Stimulated activated memory B cell treated with anti-CD40 and anti-IgM and Interleukin-4, amounts not matched to agents 10 μg/mL and 1 μg/mL and 100 μg/mL, for 72 hours (primary cell): ENCODE results near the gene CAMK1.

Experiments used
- ATAC-seq: fragments of 150-1000 bp; cut with Tn5 transposase; 2 replicates; pipeline ENCODE4 v1.10.0; 2021
- H3K27ac Mint-ChIP-seq: one replicate; pipeline ENCODE4 v1.8.0; 2022; ENCODE audit warnings: mild to moderate bottlenecking, mixed read lengths
- H3K27me3 Mint-ChIP-seq: one replicate; pipeline ENCODE4 v1.8.0; 2022; ENCODE audit warnings: mixed read lengths
- H3K36me3 Mint-ChIP-seq: one replicate; pipeline ENCODE4 v1.8.0; 2022; ENCODE audit warnings: mixed read lengths
- H3K4me1 Mint-ChIP-seq: one replicate; pipeline ENCODE4 v1.8.0; 2022; ENCODE audit warnings: mixed read lengths
- H3K4me3 Mint-ChIP-seq: one replicate; pipeline ENCODE4 v1.8.0; 2022; ENCODE audit warnings: mild to moderate bottlenecking, moderate library complexity, mixed read lengths
- H3K9me3 Mint-ChIP-seq: one replicate; pipeline ENCODE4 v1.8.0; 2022; ENCODE audit warnings: mixed read lengths

CAMK1 gene

DNA sequence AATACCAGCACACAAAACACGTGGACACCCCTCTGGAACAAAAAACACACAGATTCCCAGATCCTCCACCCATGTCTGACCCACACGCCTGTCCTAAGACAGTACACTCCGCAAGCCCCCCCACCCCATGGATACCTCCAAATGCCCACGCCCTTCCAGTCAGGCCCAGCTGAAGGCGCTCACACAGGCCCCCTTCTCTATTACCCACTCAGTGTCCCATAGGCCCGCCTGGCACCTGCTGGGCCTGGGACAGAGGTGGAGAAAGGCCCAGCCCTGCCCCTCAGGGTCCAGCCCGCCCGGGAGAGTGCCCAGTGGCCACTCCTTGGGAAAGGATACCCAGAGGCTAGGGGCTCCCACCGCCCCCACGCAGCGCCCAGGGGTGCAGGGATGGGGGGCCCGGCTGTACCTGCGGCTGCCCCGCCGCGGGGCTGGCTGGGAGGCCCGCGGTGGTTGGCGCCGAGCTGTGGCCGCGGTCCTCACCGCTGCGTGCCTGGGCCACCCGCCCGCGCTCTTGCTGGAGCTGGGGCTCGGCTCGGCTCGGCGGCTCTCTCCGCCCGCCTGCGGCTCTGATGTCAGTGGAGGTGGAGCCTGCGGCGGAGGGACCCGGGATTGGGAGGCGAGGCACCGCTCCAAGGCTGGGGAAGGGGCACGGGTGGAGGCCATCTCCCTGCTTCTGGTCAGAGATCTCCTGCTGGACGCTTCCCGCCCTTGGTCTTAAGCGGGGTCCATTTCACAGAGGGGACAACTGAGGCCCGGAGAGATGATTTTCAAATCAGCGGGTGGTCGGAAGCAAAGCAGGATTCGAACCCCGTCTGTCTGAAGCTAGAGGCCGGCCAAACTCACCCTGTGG is at the start of gene CAMK1:
Gene CAMK1 (minus strand): TSS at position 522 of the 850 bp plus-strand sequence. CDS start 2,198 bp downstream, outside the sequence.
- Mint-ChIP-seq H3K36me3 (peaks cover 5% of the 10 kb centered on the region), H3K4me1 (peaks cover 33% of the 10 kb centered on the region), H3K4me3 (peak within 1 kb of the TSS; percentile 55), H3K27ac (peak within 1 kb of the TSS; percentile 3), H3K9me3 (no peaks in the 10 kb centered on the region), H3K27me3 (peaks cover 20% of the 10 kb centered on the region)
- peak; percentile 85 for ATAC-seq

DNA sequence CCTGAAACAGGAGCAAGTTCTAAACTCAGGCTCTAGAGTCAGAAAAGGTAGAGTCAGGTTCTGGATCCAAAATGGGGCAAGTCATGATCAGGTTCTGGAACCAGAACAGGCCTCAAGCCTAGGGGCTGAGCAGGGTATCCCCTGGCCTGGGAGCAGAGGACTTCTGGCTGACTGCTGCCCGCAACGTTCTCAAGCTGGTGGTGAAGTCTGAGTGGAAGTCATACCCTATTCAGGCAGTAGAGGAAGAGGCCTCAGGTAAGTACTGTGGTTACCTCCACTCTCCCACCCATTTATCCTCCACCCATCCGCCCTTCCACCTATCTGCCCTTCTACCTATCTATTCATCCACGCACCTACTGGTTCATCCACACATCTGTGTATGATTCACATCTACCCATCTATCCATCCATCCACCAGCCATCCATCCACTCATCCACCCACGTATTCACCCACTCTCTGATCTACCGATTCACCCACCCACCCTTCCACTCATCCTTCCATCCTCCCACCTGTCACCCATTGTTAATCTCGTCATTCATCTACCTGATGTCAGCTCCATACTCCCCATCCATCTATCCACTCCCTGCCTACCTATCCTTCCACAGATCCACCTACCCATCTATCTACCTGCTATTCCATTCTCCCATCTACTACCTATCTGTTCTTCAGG is 49.1 kb upstream of the CAMK1 start:
- no peak overlapping the region for H3K27ac Mint-ChIP-seq
- H3K27me3 Mint-ChIP-seq: no peaks in the 10 kb centered on the region
- no peak for ATAC-seq
- no peaks in the 10 kb centered on the region for H3K4me1 Mint-ChIP-seq
- peaks cover 29% of the 10 kb centered on the region for H3K36me3 Mint-ChIP-seq
- H3K9me3 Mint-ChIP-seq: no peaks in the 10 kb centered on the region
- H3K4me3 Mint-ChIP-seq: no peak overlapping the region

DNA sequence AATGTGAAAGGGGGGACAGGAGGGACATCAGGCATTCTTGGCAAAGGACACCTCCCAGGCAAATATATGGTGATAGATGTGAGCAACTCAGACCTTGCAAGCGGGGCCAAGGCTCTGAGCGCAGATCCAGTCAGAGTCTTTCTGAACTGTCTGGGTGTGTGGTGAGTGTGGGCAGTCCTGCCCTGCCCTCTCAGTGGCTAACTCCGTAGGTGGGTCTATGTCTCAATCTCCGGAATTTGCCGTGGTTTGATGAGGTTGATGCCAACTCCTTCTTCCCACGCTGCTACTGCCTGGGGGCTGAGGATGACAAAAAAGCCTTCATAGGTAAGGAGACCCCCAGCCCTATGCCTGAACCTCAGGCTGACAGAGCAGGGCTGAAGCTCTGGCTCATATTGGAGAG is 47.7 kb upstream of the CAMK1 start:
- Mint-ChIP-seq H3K9me3 (no peaks in the 10 kb centered on the region), H3K4me3 (no peak overlapping the region), H3K27me3 (no peaks in the 10 kb centered on the region), H3K4me1 (no peaks in the 10 kb centered on the region), H3K27ac (no peak overlapping the region), H3K36me3 (peaks cover 35% of the 10 kb centered on the region)
- ATAC-seq: no peak

DNA sequence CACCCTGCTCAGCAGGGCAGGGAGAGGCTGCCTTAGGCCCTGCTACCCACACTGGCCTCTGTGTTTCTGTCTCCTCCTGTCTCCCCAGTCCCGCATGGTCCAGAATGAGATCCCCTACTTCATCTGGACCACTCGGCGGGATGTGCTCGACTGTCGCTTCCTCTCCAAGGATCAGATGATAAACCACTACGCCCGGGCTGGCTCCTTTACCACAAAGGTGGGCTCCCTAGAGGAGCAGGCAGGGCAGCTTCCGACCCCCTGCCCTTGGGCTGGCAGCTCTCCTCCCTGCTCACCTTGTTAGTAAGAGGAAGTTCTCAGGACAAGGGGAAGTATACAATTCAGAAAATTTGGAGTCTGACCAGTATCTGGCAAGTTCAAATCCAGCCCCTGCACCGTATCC is 46.2 kb upstream of the CAMK1 start:
- Mint-ChIP-seq H3K36me3 (peaks cover 40% of the 10 kb centered on the region), H3K27ac (peak overlapping the region; percentile 4), H3K9me3 (no peaks in the 10 kb centered on the region), H3K27me3 (no peaks in the 10 kb centered on the region), H3K4me1 (peaks cover 5% of the 10 kb centered on the region), H3K4me3 (no peak overlapping the region)
- ATAC-seq: no peak

DNA sequence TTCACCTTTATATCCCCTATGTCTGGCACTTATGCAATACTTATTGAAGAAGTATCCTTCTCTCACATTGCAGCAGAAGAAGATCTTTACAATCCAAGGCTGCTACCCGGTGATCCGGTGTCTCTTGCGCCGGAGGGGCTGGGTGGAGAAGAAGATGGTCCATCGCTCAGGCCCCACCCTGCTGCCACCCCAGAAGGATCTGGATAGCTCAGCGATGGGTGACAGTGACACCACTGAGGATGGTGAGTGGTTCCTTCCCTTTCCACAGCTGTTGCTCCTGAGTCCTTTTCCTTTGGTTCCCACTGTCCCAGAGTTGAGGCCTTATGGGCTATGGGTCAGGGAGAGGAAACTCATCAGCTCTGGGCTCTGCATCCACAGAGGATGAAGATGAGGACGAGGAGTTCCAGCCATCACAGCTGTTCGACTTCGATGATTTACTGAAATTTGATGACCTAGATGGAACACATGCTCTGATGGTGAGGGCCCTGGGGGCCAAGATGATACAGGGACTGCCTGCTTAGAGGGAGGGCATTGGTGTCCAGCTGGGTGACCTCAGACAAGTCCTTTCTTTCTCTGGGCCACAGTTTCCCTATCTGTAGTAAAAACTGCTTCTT is 43.2 kb upstream of the CAMK1 start:
- Mint-ChIP-seq H3K4me3 (no peak overlapping the region), H3K4me1 (peaks cover 28% of the 10 kb centered on the region), H3K9me3 (no peaks in the 10 kb centered on the region), H3K27me3 (no peaks in the 10 kb centered on the region), H3K27ac (no peak overlapping the region), H3K36me3 (peaks cover 31% of the 10 kb centered on the region)
- no peak for ATAC-seq

DNA sequence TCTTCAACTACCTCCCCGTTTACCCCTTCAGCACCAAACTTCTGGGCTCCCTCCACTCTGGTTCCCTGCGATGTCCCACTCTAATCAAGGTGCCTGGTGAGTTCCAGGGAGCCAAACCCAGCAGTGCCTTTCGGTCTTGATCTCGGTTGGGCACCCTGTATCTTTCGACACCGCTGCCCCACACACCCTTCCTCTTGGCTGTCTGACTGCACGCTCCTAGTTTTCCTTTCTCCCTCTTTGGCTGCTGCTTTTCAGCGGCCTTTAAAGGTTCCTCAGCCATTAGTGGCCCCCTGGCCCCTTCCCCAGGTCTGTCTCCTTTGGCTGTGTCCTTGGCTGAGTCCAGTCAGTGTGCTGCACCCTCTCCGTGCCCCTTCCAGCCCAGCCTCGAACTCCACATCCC is 41.1 kb upstream of the CAMK1 start:
- no peaks in the 10 kb centered on the region for H3K9me3 Mint-ChIP-seq
- ATAC-seq: no peak
- H3K4me1 Mint-ChIP-seq: peaks cover 47% of the 10 kb centered on the region
- H3K36me3 Mint-ChIP-seq: peaks cover 41% of the 10 kb centered on the region
- H3K27me3 Mint-ChIP-seq: no peaks in the 10 kb centered on the region
- peak overlapping the region; percentile 94 for H3K27ac Mint-ChIP-seq
- H3K4me3 Mint-ChIP-seq: peak overlapping the region; percentile 90

DNA sequence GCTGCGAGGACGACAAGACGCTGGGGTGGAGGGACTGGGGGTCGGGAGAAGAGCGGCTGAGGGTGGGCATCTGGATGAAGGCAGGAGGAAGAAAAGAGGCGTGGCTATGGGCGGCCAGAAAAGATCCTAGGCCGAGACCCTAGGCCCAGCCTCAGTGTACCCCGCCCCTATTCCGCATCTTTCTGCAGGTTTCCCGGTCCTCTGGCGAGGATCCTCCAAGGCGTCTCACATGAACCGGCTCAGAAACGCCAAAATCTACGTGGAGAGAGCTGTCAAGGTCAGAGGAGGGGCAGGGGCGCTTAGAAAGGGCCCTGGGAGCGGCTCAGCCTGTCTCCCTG is 40.7 kb upstream of the CAMK1 start:
- no peaks in the 10 kb centered on the region for H3K27me3 Mint-ChIP-seq
- no peaks in the 10 kb centered on the region for H3K9me3 Mint-ChIP-seq
- no peak for ATAC-seq
- H3K4me3 Mint-ChIP-seq: peak overlapping the region; percentile 90
- H3K4me1 Mint-ChIP-seq: peaks cover 50% of the 10 kb centered on the region
- peaks cover 46% of the 10 kb centered on the region for H3K36me3 Mint-ChIP-seq
- peak overlapping the region; percentile 94 for H3K27ac Mint-ChIP-seq

DNA sequence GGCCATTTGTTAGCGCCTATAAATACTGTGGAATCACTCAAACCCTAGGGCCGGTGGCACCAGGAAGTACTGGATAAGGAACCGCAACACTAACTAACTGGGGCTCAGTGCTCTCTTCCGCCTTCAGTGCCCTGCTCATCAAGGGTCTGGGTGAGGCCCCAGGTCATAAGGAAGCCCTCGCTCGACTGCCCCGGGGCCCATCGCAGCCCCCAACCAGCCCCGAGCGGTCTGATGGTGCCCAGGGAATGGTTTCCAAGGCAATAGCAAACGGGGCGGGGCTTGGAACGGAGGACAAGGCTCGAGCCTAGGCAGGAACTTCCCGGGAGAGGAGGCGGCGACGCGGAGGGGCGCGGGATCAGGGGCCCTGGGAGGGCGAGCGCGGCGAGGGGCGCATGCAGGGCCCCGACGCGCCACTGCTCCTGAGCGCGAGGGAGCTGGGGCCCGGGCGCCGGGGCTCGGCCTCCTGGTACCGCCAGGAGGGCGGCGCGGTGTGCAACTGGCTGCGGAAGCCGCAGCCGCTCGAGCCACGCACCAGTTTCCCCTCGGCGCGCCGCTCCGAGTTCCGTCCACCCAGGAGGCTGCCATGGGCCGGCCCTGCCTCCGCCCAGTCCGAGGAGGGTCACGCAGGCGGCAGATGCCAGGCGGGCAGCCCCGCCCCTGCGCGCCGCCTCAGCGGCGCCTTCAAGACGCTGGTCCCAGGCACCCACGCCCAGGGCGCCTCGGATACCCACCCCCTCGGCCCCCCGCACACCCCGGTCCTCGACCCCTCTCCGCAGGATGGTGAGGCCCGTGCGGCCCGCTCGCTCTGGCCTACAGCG is 40.1 kb upstream of the CAMK1 start, which contains the start of gene TTLL3:
Gene TTLL3 (plus strand): TSS at position 648 of the 818 bp plus-strand sequence. CDS start 400 bp downstream, outside the sequence.
- Mint-ChIP-seq H3K36me3 (peaks cover 52% of the 10 kb centered on the region), H3K27me3 (no peaks in the 10 kb centered on the region), H3K9me3 (no peaks in the 10 kb centered on the region), H3K27ac (peak within 1 kb of the TSS; percentile 94), H3K4me1 (peaks cover 50% of the 10 kb centered on the region), H3K4me3 (peak within 1 kb of the TSS; percentile 90)
- ATAC-seq: peak; percentile 75

DNA sequence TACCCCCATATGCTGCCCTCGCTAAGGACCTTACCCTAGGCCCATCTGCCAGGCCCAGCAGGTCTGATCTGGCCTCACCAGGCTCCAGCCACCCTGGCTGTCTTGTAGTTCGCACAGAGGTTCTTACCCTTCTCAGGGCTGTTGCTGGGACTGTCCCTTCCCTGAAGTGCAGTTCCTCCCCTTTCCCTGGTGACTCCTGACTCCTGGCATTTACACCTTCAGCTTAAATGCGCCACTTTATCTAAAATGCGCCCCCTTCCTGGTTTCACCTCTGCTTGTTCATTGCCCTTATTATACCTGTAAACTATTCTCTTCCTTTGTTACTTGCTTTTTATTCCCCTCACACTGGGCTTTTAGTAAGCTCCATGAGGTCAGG is 39.5 kb upstream of the CAMK1 start:
- H3K9me3 Mint-ChIP-seq: no peaks in the 10 kb centered on the region
- H3K27me3 Mint-ChIP-seq: no peaks in the 10 kb centered on the region
- peak; percentile 53 for ATAC-seq
- H3K4me3 Mint-ChIP-seq: peak overlapping the region; percentile 90
- peaks cover 58% of the 10 kb centered on the region for H3K36me3 Mint-ChIP-seq
- H3K27ac Mint-ChIP-seq: peak overlapping the region; percentile 94
- peaks cover 53% of the 10 kb centered on the region for H3K4me1 Mint-ChIP-seq

DNA sequence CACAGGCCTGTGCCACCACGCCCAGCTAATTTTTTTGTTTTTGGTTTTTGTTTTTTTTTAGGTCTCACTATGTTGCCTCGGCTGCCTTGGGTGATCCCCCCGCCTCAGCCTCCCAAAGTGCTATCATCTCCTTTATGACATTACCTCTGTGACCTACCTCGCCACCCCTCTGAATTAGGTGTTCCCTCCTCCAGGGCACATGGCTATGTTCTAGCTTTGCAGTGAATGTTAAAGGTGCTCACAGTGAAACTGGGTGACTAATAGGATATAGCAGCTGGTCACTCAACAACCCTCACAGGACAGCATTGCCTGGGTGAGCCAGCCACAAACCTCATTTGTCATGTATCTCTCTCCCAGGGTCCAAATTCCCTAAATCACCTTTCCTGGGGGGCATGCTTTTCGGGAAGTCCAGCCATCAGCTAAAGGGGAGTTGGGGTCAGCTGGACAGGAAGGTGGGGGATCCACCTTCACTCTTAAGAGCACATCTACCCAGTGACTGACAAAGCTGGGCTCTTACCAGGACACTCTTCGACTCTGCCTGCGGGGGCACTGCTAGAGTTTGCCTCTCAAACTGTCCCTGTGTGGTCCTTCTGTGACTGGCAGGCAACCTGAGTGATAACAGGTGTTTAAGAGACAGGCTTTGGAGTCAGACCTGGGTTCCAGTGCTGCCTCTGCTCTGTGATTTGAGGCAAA is 38.7 kb upstream of the CAMK1 start:
- Mint-ChIP-seq H3K9me3 (no peaks in the 10 kb centered on the region), H3K27ac (peak overlapping the region; percentile 94), H3K4me3 (no peak overlapping the region), H3K27me3 (no peaks in the 10 kb centered on the region), H3K4me1 (peaks cover 61% of the 10 kb centered on the region), H3K36me3 (peaks cover 62% of the 10 kb centered on the region)
- ATAC-seq: peak; percentile 79

DNA sequence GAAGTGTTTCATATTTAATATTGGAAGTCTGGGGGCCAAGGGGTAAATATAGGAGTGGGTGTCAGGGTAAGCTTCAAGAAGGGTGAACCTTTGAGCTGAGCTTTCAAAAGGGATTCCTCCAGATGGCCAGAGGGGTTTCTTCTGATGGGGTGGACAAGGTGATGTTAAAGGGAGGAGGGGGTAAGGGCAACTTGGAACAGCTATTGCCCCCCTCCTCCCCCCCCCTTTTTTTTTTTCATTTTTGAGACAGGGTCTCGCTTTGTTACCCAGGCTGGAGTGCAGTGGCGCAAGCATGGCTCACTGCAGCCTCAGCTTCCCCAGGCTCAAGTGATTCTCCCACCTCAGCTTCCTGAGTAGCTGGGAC is 38.2 kb upstream of the CAMK1 start:
- ATAC-seq: no peak
- H3K27me3 Mint-ChIP-seq: no peaks in the 10 kb centered on the region
- H3K4me1 Mint-ChIP-seq: peaks cover 66% of the 10 kb centered on the region
- no peaks in the 10 kb centered on the region for H3K9me3 Mint-ChIP-seq
- peaks cover 62% of the 10 kb centered on the region for H3K36me3 Mint-ChIP-seq
- H3K27ac Mint-ChIP-seq: peak overlapping the region; percentile 94
- H3K4me3 Mint-ChIP-seq: no peak overlapping the region

DNA sequence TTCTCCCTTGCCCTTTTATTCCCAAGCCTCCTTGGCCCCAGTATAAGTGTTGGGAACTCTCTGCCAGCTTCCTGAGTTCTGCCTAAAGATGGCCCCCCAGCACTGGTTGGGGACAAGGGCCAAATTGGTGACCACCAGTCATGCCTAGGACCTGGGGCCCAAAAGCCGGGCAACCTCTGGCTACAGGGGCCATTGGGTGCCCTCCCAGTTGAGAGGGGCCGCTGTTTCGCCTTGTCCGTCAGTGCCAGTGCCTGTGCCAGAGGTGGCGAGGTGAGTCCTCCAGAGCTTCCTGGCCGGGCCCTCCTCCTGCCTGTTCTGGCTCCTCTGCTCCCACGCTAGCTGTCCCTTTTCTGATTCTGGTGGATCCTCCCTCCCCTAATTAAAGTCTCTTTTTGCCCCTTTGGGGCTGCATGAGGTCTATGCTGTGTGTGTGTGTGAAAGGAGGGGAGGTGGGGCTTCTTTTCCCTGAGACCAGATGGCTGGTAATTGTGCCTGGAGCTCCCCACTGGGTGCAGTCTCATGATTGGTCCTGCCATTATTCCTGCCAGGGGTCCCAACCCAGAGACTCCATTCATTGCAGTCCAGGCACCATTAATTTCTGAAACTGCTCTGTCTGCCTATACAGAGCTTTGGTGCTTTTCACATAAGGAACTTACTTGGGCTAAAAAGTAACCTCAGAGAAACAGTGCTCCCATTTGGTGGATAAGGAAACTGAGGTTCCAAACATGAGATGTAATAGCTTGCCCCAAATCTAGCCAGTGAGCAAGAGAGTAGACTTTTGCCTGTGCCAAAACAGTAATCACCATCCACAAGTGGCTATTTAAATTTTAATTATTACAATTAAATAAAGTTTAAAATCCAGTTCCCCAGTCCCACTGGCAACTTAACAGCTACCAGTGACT is 37.2 kb upstream of the CAMK1 start:
- Mint-ChIP-seq H3K4me1 (peaks cover 68% of the 10 kb centered on the region), H3K36me3 (peaks cover 64% of the 10 kb centered on the region), H3K4me3 (no peak overlapping the region)

DNA sequence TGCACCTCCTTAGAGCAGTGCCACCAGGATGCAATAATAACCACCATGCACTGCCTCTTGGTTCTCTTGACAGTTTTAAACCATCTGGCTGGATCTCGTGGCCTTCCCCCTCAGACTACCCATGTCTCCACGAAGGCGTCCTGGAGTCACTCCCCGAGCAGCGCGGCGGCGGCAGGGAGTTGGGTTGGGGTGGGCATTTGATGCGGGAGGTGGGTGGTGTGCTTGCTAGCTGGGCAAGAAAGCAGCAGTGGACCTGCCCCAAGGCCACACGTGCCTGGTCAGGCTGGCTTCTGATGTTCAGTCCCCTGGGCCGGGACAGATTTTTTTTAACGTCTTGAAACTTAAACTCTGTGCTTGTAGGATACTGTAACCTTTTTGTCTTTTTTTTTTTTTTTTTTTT is 36.4 kb upstream of the CAMK1 start:
- no peak for ATAC-seq
- peaks cover 65% of the 10 kb centered on the region for H3K4me1 Mint-ChIP-seq
- H3K9me3 Mint-ChIP-seq: no peaks in the 10 kb centered on the region
- peak overlapping the region; percentile 7 for H3K27ac Mint-ChIP-seq
- H3K4me3 Mint-ChIP-seq: no peak overlapping the region
- no peaks in the 10 kb centered on the region for H3K27me3 Mint-ChIP-seq
- peaks cover 56% of the 10 kb centered on the region for H3K36me3 Mint-ChIP-seq

More for the DNA sequence above, 37.2 kb upstream of the CAMK1 start:
- no peak for ATAC-seq
- Mint-ChIP-seq H3K9me3 (no peaks in the 10 kb centered on the region), H3K27me3 (no peaks in the 10 kb centered on the region), H3K27ac (peak overlapping the region; percentile 7)

DNA sequence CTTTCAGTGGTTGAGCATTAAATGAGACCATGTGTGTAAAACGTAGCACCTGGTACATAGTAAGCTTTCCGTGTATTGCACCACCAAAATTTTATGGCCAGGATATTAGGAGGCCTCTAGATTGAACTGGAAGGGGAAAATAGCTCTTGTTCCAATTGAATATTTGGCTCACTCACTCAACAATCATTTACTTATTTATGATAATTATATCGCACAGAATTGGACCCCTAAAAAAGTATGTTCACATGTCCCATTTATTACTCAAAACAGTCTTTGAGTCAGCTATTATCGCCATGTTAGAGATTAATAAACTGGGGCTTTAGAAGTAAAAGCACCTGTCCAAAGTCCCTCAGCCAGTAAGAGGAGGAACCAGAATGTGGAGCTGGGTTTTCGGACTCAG is 35.2 kb upstream of the CAMK1 start:
- H3K4me1 Mint-ChIP-seq: peaks cover 58% of the 10 kb centered on the region
- H3K9me3 Mint-ChIP-seq: no peaks in the 10 kb centered on the region
- peak overlapping the region; percentile 7 for H3K27ac Mint-ChIP-seq
- H3K27me3 Mint-ChIP-seq: no peaks in the 10 kb centered on the region
- H3K4me3 Mint-ChIP-seq: no peak overlapping the region
- no peak for ATAC-seq
- H3K36me3 Mint-ChIP-seq: peaks cover 53% of the 10 kb centered on the region
